Thyroid gland (tissue), 4 donors: ENCODE results near the gene SELENOK. TPM values are rescaled to one million over a fixed set of nuclear protein-coding genes. Genes with fewer than 3 reads are reported as not detected.

Experiments used
- DNase-seq, 2 donors: peaks; one replicate each; pipeline ENCODE4 v3.0.0-alpha.2; 2019
- H3K27ac ChIP-seq, 3 donors: fragments of 200-600 bp; sonication (generic); 1 replicate in 2 of 3; 2 replicates in 1 of 3; pipeline ENCODE4 v1.5.1; 2016 to 2019; ENCODE audit warnings: mild to moderate bottlenecking in 1 of 3, moderate library complexity in 1 of 3
- H3K27me3 ChIP-seq: fragments of 200-600 bp; sonication (generic); one replicate; pipeline ENCODE4 v1.5.1; 2019
- H3K36me3 ChIP-seq, 2 donors: fragments of 200-600 bp; sonication (generic); one replicate each; pipeline ENCODE4 v1.5.1; 2016 to 2019
- H3K4me1 ChIP-seq, 2 donors: fragments of 200-600 bp; sonication (generic); one replicate each; pipeline ENCODE4 v1.5.1; 2017 to 2019
- H3K4me3 ChIP-seq, 3 donors: fragments of 200-600 bp; sonication (generic); replicated peaks in 1 of 3; 1 replicate in 2 of 3; 2 replicates in 1 of 3; pipeline ENCODE4 v1.5.1; 2016; ENCODE audit warnings: mild to moderate bottlenecking in 1 of 3
- H3K9me3 ChIP-seq: fragments of 200-600 bp; sonication (generic); one replicate; pipeline ENCODE4 v1.5.1; 2017
- POLR2A ChIP-seq, 2 donors: fragments of 450-650 bp; IDR thresholded peaks; one replicate each; pipeline ENCODE4 v1.6.1; 2017; ENCODE audit warnings: antibody characterized with exemption in 2 of 2, mild to moderate bottlenecking in 2 of 2, moderate library complexity in 1 of 2
- whole genome bisulfite sequencing, 2 donors: methylation state at CpG; one replicate each; pipeline ENCODE4 v1.1.5; 2017; 5-methylcytosine and 5-hydroxymethylcytosine counted together
- intact Hi-C: fragments of 100-400 bp; cut with DNase I; formaldehyde crosslinking; loops from one replicate; pipeline ENCODE4 v1.15.1; 2023
- total RNA-seq, 4 donors: library from RNA; depleted of rRNA; stranded (reverse); fragments of >200 nt; gene quantifications; one replicate each; pipeline ENCODE4 v1.2.3, GENCODE V29; 2016
- TF ChIP-seq, protein P1 (sequence below), 6 experiments: fragments of 200-600 bp in 3 of 6; fragments of 450-650 bp in 3 of 6; sonication (generic) in 3 of 6; IDR thresholded peaks; one replicate each; pipeline ENCODE4 v1.5.1; 2016 to 2019; ENCODE audit warnings: antibody characterized with exemption in 6 of 6, mild to moderate bottlenecking in 2 of 6, inconsistent platforms in 1 of 6, moderate library complexity in 1 of 6

SELENOK gene
- total RNA-seq, 4 donors from 2014 or later, result 79.0 to 132 (median 124) TPM

DNA sequence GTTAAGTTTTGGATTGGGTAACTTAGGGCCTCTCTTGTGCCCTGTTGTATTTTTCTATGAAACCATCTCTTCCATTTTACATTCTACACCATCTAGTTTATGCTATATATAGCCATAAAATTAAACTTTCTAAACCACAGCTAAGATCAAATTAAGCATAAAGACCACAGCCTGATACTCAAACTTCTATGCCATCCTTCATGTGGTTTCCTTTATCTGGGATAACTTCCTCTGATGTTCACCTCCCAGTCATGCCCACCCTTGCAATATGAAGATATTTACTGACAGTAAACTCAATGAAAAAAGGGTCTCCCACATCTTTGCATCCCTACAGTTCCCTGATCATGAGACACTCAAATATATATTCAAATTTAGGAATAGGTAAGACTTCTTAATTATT lies 4.2 kb downstream of the SELENOK start:
- Histone ChIP-seq H3K4me1 (peaks cover 19 to 30% of the 10 kb centered on the region in 2 donors), H3K27me3 (no peaks in the 10 kb centered on the region), H3K27ac (no peak overlapping the region), H3K4me3 (no peak overlapping the region), H3K9me3 (no peaks in the 10 kb centered on the region), H3K36me3 (peaks cover 12 to 25% of the 10 kb centered on the region in 2 donors)
- DNase-seq, result no peak
- intact Hi-C loops, result no loop called here
- no peak for TF ChIP-seq POLR2A (IDR thresholded peaks at IDR 0.05)
- TF ChIP-seq, protein P1, sequence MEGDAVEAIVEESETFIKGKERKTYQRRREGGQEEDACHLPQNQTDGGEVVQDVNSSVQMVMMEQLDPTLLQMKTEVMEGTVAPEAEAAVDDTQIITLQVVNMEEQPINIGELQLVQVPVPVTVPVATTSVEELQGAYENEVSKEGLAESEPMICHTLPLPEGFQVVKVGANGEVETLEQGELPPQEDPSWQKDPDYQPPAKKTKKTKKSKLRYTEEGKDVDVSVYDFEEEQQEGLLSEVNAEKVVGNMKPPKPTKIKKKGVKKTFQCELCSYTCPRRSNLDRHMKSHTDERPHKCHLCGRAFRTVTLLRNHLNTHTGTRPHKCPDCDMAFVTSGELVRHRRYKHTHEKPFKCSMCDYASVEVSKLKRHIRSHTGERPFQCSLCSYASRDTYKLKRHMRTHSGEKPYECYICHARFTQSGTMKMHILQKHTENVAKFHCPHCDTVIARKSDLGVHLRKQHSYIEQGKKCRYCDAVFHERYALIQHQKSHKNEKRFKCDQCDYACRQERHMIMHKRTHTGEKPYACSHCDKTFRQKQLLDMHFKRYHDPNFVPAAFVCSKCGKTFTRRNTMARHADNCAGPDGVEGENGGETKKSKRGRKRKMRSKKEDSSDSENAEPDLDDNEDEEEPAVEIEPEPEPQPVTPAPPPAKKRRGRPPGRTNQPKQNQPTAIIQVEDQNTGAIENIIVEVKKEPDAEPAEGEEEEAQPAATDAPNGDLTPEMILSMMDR (IDR thresholded peaks at IDR 0.05), result no peak

DNA sequence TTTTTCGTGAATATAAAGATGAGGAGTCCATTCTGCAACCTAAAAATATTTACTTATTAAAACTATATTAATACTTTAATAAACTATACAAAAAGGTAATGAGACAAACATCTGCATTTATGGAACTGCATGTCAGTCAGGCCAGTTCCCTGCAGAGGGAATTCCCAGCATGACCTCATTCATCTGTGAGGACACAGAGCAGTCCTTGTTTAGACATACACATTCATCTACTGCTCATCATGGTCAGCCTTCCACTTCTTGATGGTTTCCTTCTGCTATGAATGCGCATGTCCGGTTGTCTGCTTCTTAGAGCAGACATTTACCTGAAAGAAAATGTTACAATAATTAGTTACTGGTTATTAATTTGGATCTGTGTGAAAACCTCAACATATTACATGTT lies 6.4 kb downstream of the SELENOK start:
- WGBS, 2 donors, result 94 to 95% methylated on average over 3 of the region's 3 CpGs
- Histone ChIP-seq H3K36me3 (peaks cover 12 to 25% of the 10 kb centered on the region in 2 donors), H3K4me1 (peaks cover 20 to 27% of the 10 kb centered on the region in 2 donors), H3K27ac (no peak overlapping the region), H3K9me3 (no peaks in the 10 kb centered on the region), H3K4me3 (no peak overlapping the region), H3K27me3 (no peaks in the 10 kb centered on the region)
- intact Hi-C loops, result no loop called here
- TF ChIP-seq POLR2A (IDR thresholded peaks at IDR 0.05), result no peak
- TF ChIP-seq, protein P1 (IDR thresholded peaks at IDR 0.05), result no peak
- DNase-seq, result no peak

DNA sequence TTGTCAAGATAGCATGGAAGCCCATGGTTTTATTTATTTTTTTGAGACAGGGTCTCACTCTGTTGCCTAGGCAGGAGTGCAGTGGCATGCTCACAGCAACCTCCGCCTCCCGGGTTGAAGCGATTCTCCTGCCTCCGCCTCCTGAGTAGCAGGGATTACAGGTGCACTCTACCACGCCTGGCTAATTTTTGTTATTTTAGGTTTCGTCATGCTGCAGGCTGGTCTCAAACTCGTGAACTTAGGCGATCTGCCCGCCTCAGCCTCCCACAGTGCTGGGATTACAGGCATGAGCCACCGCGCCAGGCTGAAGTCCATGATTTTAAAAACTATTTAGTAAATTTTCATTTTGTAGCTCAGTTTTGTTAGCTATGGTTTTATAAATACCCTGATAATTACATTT lies 7.0 kb downstream of the SELENOK start:
- Histone ChIP-seq H3K36me3 (peaks cover 12 to 28% of the 10 kb centered on the region in 2 donors), H3K9me3 (no peaks in the 10 kb centered on the region), H3K4me1 (peaks cover 16 to 21% of the 10 kb centered on the region in 2 donors), H3K27me3 (no peaks in the 10 kb centered on the region), H3K27ac (no peak overlapping the region), H3K4me3 (no peak overlapping the region)
- DNase-seq, result peak in 1 of 2 donors; percentile 4
- intact Hi-C loops, result no loop called here
- TF ChIP-seq, protein P1 (IDR thresholded peaks at IDR 0.05), result no peak
- no peak for TF ChIP-seq POLR2A (IDR thresholded peaks at IDR 0.05)
- WGBS, 2 donors, result 76% methylated on average over 11 of the region's 11 CpGs

DNA sequence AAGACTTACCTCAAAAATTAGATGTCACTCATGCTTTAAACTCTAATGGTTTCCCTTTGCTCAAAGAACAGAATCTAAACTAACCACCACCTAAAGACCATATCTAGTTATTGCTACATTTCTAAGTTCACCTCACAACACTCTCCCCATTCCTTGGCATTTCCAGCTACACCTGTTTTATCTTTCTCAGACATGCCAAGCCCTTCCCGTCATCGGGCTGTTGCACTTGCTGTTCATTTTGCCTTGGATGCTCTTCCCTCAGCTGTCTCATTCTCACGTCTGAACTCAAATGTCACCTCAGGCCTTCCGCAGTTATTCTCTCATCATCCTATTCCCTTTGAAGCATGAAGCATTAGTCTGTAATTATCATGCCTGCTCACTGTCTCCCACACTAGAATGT lies 8.7 kb downstream of the SELENOK start:
- Histone ChIP-seq H3K9me3 (no peaks in the 10 kb centered on the region), H3K36me3 (peaks cover 17 to 40% of the 10 kb centered on the region in 2 donors), H3K27me3 (no peaks in the 10 kb centered on the region), H3K4me1 (peaks cover 8 to 12% of the 10 kb centered on the region in 2 donors), H3K27ac (no peak overlapping the region), H3K4me3 (no peak overlapping the region)
- no peak for DNase-seq
- WGBS, 2 donors, result 93 to 96% methylated on average over 4 of the region's 4 CpGs
- intact Hi-C loops, result no loop called here
- TF ChIP-seq POLR2A (IDR thresholded peaks at IDR 0.05), result no peak
- TF ChIP-seq, protein P1 (IDR thresholded peaks at IDR 0.05), result no peak

DNA sequence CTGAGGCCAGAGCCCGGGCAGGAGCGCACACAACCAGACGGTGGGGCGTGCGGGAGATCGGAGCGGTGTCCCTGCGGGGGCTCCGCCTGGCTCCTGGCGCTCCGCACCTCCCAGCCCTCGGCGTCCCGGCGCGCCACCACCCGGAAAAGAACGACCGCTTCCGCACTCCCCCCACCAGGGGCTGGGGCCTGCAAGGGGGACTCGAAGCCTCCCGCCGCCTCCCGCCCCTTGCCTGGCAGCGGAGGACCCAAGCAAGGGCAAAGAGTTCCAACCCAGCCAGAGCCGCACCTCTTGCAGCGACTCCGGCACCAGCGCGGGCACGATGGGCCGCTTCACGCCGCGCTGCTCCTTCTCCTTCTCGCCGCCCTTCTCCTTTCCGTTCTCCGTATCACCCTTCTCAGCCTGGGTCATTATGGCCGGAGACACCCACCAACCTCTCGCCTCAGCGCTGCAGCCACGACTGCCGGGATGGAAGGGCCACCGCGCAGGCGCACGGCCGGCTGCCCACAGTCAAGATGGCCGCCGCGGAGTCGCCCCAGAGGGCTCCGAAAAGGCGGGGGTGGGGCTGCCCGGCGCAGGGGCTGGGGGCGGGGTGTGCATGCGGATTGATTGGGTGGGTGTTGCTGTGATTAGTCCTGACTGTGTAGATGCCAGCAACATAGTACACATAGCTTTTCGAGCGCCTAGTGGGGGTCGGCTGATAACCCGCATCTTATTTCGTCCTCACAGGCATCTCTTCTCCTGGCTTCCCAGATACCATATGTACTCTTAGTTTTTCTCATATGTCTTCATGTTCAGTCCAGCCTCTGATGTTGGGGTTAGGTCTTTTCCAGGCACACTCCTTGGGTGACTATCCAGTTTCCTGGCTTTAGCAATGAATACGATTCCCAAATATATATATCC lies 9.7 kb downstream of the SELENOK start, which contains the start of gene ACTR8:
TSS of gene ACTR8 (minus strand) at position 462 of the 903 bp plus-strand sequence. CDS start at position 411, 51 bp downstream.
- peaks cover 25 to 51% of the 10 kb centered on the region in 2 donors for H3K36me3 ChIP-seq
- H3K4me1 ChIP-seq, result peaks cover 8 to 12% of the 10 kb centered on the region in 2 donors
- intact Hi-C loops, result no loop called here
- 1 to 2% methylated on average over 37 to 39 of the region's 65 CpGs for WGBS, 2 donors
- no peaks in the 10 kb centered on the region for H3K9me3 ChIP-seq
- peak; percentile 80 to 84 for DNase-seq
- no peaks in the 10 kb centered on the region for H3K27me3 ChIP-seq
- TF ChIP-seq POLR2A (IDR thresholded peaks at IDR 0.05), result peak; percentile 56 to 87
- TF ChIP-seq, protein P1 (IDR thresholded peaks at IDR 0.05), result peak in 3 of 6 experiments; percentile 17 to 34 (median 21)
- peak within 1 kb of the TSS in 2 of 3 donors; percentile 78 to 81 for H3K27ac ChIP-seq
- peak within 1 kb of the TSS; percentile 57 to 80 (median 68) for H3K4me3 ChIP-seq
